ENCODE measurements around the gene AIG1.
"Not testable (repeated sequence)": the region's sequence is repeated elsewhere in the genome, so short reads cannot be mapped to it uniquely, and the experiment has no call there.

AIG1 gene

DNA sequence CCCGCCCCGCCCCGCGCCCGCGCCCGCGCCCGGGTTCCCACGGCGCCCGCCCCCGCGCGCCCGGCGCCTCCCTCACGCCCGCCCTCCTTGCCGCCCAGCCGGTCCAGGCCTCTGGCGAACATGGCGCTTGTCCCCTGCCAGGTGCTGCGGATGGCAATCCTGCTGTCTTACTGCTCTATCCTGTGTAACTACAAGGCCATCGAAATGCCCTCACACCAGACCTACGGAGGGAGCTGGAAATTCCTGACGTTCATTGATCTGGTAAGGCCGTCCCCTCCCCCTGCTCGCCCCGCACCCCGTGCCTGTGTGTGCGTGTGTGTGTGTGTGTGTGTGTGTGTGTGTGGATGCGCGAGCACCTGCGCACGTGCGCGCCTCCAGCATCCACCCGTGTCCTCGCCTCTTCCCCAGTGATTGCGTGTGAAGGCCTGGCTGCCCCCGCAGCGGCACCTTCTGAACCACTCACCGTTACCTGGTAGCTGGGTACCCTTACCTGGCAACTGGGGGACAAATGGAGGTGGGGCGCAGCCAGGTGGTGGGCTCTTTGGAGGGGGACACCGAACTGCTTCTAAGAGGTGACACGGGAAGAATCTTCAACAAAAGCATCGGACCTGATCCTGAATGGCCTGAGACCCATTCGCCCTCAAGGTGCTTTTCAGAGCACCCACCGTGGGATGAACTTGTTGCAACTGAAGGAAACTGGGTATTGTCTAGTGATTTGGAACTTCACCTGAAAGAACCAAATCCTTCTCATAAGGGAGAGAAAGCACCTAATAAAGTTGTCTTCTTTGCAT is at the start of gene AIG1:
AIG1 (plus strand) TSS at position 84 of the 791 bp plus-strand sequence; CDS start at position 121, 37 bp downstream.
- DNase-seq (ENCODE audit: low read depth in 1 of 2, low spot score in 1 of 2): peak; percentile 26 to 49

- DNase-seq (ENCODE audit: low read depth in 1 of 2, low spot score in 1 of 2): no peak
These were observed 45.9 kb upstream of the AIG1 start for GRCh38 chr6:143014764-143015163.

- no peak for DNase-seq (ENCODE audit: low read depth in 1 of 2, low spot score in 1 of 2)
These were observed 45.4 kb upstream of the AIG1 start for GRCh38 chr6:143015300-143015706.

- no peak for DNase-seq (ENCODE audit: low read depth in 1 of 2, low spot score in 1 of 2)
These were observed 41.7 kb upstream of the AIG1 start for GRCh38 chr6:143018955-143019354.

- DNase-seq (ENCODE audit: low read depth in 1 of 2, low spot score in 1 of 2): not testable (repeated sequence)
These were observed 39.8 kb upstream of the AIG1 start for GRCh38 chr6:143020862-143021261.

DNA sequence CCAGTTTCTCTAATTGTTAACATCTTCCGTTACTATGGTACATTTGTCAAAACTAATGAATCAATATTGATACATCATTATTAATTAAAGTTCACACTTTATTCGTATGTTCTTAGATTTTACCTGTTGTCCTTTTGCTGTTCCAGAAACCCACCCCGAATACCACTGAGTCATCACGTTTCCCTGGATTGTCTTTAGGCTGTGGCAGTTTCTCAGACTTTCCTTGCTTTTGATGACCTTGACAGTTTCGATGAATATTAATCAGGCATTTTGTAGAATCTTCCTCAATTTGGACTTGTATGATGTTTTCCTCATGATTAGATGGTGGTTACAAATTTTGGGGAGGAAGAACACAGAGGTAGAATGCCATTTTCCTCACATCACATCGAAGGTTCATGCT is 39.1 kb upstream of the AIG1 start:
- no peak for DNase-seq (ENCODE audit: low read depth in 1 of 2, low spot score in 1 of 2)

GRCh38 chr6:143022587-143022986 is 38.1 kb upstream of the AIG1 start:
- DNase-seq (ENCODE audit: low read depth in 1 of 2, low spot score in 1 of 2): no peak

DNA sequence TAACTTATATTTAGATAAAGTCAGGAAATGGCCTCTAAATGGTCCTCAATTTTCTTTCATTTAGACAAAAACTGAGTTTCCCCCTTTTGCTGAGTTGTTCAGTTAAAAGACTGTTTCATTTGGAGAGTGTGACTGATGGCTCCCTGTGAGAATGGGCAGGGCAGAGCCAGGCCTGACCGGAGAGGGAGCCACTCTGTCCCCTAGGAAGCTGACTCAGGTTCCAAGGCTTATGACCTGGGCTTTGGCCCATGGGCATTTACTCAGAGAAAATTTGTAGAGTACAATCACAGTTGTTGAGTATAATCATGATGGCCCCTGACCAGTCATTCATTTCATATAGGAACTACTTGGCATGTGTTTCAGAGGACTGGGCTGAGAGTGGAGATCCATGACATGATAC is 37.0 kb upstream of the AIG1 start:
- DNase-seq (ENCODE audit: low read depth in 1 of 2, low spot score in 1 of 2): no peak

DNA sequence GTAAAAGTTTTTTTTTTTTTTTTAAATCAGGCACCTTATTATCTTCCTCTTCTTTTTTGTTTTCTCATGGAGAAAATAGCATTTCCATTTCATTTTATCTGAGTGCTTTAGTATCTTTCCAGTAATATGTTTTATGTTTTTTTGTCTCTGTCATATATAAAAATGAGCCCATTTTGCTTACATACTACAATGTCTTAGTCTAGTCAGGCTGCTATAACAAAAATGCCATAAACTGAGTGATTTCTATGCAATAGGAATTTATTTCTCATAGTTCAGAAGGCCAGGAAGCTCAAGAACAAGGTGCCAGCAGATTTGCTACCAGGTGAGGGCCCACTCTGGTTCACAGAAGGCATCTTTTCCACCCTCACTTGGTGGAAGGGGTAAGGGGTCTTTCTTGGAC is 35.7 kb upstream of the AIG1 start:
- DNase-seq (ENCODE audit: low read depth in 1 of 2, low spot score in 1 of 2): no peak

- peak; percentile 16 to 26 for DNase-seq (ENCODE audit: low read depth in 1 of 2, low spot score in 1 of 2)
These were observed 33.8 kb upstream of the AIG1 start for GRCh38 chr6:143026696-143027449.

DNA sequence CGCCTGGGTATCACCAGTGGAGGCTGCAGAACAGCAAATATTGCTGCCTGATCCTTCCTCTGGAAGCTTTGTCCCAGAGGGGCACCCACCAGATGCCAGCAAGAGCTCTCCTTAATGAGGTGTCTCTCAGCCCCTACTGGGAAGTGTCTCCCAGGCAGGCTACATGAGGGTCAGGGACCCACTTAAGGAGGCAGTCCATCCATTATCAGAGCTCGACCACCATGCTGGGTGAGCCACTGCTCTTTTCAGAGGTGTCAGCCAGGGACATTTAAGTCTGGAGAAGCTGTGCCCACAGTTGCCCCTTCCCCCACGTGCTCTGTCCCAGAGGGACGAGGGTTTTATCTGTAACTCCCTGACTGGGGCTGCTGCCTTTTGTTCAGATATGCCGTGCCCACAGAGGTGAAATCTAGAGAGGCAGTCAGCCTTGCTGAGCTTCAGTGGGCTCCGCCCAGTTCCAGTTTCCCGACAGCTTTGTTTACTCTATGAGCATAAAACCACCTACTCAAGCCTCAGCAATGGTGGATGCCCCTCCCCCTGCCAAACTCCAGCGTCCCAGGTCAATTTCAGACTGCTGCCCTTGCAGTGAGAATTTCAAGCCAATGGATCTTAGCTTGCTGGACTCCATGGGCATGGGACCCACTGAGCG is 25.9 kb upstream of the AIG1 start:
- no peak for DNase-seq (ENCODE audit: low read depth in 1 of 2, low spot score in 1 of 2)

DNA sequence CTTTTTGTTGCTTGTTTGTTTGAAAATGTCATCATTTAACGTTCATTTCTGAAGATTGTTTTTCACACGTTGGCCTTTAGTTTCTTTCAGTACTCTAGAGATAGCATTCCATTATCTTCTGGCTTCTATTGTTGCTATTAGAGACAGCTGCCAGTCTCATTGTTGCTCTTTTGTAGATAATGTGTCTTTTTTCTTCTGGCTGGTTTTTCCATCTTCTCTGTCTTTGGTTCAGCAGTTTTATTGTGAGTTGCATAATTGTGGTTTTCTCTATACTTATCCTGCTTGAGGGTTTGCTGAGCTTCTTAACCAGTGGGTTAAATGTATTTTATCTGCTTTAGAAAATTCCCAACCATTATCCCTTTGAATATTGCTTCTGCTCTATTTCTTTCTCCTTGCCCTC is 23.2 kb upstream of the AIG1 start:
- no peak for DNase-seq (ENCODE audit: low read depth in 1 of 2, low spot score in 1 of 2)

DNA sequence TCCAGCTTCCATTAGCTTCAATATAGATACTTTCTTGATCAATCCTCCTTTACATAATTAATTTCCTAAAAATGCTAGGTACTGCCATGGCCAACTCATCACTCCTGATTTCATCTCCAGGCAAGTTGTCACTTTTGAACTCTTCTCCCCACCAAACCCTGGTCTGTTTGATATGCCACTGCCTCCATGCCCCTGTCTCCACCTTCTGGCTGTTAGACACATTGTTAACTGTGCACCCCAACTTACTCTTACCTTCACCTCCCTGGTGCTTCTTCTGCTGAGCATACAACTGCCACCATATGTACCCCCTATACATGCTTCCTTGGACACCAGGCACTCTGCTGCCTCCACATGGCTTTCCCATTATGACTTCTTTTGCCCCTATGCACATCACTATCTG is 21.9 kb upstream of the AIG1 start:
- no peak for DNase-seq (ENCODE audit: low read depth in 1 of 2, low spot score in 1 of 2)

GRCh38 chr6:143039548-143039947 is 21.1 kb upstream of the AIG1 start:
- no peak for DNase-seq (ENCODE audit: low read depth in 1 of 2, low spot score in 1 of 2)

DNA sequence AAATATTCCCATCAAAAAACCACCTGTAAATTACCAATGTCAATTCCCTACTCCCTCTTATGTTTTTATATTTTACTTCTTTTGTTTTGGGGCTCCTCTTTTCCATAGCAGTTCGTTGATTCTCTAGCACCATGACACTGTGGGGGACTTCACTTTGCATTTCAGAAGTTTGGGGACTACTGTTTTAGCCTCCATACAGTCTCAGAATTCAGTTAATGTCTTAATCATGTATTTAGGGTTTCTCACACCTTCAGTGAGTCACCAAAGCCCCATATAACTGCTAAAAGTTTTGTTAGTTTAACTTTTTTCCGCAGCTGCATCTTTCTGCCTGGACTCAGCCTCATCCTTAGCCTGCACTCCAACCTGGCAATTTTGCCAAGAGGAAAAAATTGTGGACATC is 20.7 kb upstream of the AIG1 start:
- no peak for DNase-seq (ENCODE audit: low read depth in 1 of 2, low spot score in 1 of 2)

DNA sequence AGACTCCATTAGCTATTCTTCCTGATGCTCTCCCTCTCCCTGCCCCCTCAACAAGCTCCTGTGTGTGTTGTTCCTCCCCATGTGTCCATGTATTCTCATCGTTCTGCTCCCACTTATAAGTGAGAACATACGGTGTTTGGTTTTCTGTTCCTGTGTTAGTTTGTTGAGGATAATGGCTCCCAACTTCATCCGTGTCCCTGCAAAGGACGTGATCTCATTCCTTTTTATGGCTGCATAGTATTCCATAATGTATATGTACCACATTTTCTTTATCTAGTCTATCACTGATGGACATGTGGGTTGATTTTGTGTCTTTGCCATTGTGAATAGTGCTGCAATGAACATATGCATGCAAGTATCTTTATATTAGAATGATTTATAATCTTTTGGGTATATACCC is 16.3 kb upstream of the AIG1 start:
- not testable (repeated sequence) for DNase-seq (ENCODE audit: low read depth in 1 of 2, low spot score in 1 of 2)

GRCh38 chr6:143049611-143050010 is 11.1 kb upstream of the AIG1 start:
- no peak for DNase-seq (ENCODE audit: low read depth in 1 of 2, low spot score in 1 of 2)

DNA sequence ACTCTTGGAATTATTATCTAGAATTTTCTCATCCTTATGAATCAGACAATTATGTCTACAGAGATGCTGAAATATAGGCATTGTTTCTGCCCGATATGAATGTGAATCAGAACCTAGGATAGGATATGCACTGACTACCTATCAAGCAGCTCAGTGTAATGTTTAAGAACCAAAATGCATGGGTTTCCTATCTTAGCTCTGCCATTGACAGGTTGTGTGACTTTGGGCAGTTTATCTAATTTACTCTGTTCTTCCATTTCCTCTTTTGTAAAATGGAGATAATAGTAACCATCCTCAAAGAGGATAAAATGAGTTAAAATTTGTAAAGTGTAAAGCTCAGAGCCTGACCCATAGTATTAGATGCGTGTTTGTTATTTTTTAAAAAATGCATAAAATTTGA is 10.2 kb upstream of the AIG1 start:
- no peak for DNase-seq (ENCODE audit: low read depth in 1 of 2, low spot score in 1 of 2)

DNA sequence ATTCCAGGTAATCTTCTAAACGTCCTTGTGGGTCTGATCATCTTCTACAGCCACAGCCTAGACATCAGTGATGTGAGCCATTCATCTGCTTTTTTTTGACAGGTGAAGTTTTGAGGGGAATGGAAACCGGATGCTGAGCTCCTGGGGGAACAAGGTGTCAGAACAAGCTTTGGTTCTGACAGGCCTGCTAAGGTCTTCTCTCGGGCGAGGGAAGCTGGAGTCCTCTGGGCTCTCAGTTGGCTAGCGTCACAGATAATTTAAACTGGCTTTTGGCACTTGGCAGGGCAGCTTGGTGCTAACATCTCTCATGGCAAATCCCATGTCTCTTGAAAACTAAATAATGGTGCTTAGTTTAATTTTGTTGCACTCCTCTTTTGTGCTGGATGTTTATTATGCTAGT is 8.4 kb upstream of the AIG1 start:
- no peak for DNase-seq (ENCODE audit: low read depth in 1 of 2, low spot score in 1 of 2)

DNA sequence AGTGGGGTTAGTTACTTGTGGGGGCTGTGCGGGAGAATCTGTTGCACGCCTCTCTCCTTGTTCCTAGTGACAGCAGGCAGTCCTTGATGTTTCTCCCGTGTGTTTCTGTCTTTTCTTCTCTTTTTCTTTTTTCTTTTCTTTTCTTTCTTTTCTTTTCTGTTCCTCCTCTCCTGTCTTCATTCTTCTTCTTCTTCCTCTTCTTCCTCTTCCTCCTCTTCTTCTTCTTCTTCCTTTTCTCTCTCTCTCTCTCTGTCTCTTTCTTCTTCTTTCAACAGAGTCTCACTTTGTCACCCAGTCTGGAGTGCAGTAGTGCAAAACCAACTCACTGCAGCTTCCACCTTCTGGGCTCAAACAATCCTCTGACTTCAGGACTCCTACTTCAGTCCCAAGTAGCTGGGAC is 6.8 kb upstream of the AIG1 start:
- no peak for DNase-seq (ENCODE audit: low read depth in 1 of 2, low spot score in 1 of 2)

- no peak for DNase-seq (ENCODE audit: low read depth in 1 of 2, low spot score in 1 of 2)
These were observed 6.4 kb upstream of the AIG1 start for GRCh38 chr6:143054329-143054728.

GRCh38 chr6:143055213-143055612 is 5.5 kb upstream of the AIG1 start:
- no peak for DNase-seq (ENCODE audit: low read depth in 1 of 2, low spot score in 1 of 2)
